GM18507 (cell line): ENCODE measurements around the gene THRB.

Experiments used
- DNase-seq: peaks from one replicate; pipeline ENCODE4 v3.0.0; 2011; ENCODE audit warnings: low read depth; ENCODE audit not compliant: insufficient read length; ENCODE audit errors: extremely low spot score
- FAIRE-seq: peaks from 2 replicates; lab custom pipeline; 2011; peaks lifted over from hg19 to GRCh38; lab: Jason Lieb, UNC

THRB gene

GRCh38 chr3:24367216-24367615, 127.4 kb downstream of the THRB start:
- no peak for DNase-seq
- no peak for FAIRE-seq

DNA sequence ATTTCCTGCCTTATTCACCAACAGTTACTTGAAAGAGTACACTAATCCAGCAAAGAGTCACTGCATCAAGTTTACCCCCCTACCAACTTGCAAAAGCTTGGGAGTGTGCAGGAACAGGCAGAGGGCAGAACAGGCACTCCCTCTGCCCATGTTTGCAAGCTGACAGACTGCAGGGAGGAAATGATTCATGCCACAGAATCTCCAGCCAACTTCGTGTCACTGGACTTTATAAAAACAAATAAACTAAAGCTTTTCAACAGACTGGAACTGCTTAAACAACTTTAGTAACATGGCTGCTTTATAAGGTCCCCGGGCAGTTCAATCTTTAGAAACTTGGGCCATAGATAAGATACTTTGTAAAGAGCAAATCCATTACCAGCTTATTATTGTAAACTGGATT, 129.5 kb downstream of the THRB start:
- FAIRE-seq (no peak), DNase-seq (no peak)

GRCh38 chr3:24364359-24364758, 130.3 kb downstream of the THRB start:
- FAIRE-seq (no peak), DNase-seq (no peak)

DNA sequence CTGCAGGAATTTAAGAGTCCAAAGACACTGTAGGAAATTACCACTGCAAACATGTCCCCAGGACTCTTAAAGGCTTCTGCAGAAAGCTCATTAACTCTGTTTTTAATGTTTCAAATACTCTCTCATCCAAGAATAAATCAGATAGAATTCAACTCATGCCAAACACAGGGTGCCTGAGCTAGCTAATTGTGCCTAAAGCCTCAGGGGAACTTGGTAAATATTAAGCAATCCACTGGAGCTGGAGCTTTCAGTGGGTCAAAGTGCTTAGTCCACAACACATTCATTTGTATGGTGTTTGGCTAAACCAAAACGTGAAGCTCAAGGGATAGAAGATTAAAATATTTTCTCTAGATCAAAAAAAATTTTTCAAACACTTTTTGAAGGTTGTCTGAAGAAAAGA, 131.4 kb downstream of the THRB start:
- DNase-seq = no peak
- FAIRE-seq = no peak

DNA sequence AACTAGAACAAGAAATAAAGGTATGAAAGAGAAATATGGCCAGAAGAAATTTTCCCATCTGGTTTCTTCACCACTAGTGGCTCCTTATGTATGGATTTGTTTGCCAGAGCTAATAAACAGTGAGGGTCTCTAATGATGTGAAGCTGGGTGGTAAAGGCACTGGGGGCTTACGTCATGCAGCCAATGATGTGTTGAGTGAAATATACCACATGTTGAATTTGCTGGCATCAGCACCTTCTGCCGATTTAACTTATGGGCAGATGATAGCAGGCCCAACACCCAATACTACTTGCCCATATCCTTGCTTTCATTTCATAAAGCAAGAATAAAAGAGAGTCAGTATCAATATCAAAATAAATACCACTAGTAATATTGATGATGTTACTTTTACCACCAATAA, 133.0 kb downstream of the THRB start:
- FAIRE-seq (no peak), DNase-seq (no peak)

- no peak for FAIRE-seq
- no peak for DNase-seq
Observed at GRCh38 chr3:24360957-24361356, 133.7 kb downstream of the THRB start.

DNA sequence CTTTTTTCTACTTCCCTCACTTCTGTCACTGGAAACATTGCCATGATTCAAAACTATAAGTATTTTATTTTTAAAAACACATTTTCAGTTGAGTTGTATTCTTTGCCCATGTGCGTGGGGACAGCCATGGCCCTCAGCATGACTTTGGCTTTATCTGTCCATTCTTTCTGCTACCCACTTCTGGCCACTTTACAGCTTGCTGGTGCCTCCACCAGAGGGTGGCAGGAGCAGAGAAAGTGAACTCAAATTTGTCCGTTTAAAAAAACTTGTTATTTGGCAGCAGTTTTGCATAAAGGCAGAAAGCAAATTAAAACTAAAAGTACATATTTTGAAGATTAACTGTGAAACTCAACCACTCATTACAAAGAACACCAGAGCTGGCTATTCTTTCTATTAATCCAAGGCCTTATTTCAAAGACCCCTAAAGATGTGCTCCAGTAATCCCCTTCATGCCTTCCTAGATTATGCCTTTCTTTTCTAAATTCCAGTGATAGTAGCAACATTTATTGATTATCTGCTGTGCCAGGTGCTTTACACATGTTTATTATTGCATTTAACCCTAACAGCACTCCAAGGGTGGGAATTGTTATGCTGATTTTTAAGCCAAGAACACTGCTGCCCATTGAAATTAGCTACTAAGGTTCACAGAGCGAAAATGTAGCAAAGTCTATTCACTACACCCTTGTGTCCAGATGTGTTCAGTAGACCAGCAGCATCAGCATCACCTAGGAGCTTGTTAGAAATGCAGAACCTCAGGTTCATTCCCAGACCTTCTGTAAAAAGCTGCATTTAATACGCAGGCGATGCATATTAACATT, 134.8 kb downstream of the THRB start:
- FAIRE-seq (no peak), DNase-seq (no peak)

DNA sequence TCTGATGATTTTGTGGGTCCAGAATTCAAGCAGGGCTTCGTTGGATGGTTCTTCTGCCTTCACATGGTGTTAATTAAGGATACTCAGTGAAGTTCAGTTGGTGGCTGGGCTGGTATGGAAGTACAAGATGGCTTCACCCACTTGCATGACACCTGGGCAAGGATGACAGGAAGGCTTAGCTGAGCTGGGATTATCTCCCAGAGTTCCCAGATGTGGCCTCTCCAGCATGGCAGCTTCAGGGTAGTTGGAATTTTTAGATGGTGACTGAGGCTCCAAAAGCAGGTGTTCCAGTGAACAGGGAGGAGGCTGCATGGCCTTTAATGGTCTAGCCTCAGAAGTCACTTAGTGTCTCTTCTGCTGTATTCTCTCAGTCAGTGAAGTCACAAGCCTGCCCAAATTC, 135.5 kb downstream of the THRB start:
- DNase-seq (no peak), FAIRE-seq (no peak)

GRCh38 chr3:24357635-24358034, 137.0 kb downstream of the THRB start:
- FAIRE-seq (no peak), DNase-seq (no peak)

DNA sequence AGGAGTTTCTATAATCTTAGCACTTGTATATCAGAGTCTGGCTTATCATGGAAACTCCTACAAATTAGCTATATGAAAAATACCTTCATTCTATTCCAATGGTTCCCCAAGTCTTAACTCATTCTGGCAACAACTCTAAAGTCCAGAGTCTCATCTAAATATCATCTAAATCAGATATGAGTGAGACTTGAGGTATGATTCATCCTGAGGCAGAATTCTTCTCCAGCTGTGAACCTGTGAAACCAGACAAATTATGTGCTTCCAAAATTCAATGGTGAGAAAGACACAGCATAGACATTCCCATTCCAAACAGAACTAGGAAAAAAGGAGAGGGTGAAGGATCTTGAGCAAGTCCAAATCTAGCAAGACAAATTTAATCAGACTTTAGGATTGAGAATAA, 138.8 kb downstream of the THRB start:
- DNase-seq = no peak
- no peak for FAIRE-seq

GRCh38 chr3:24354230-24354629, 140.4 kb downstream of the THRB start:
- FAIRE-seq (no peak), DNase-seq (no peak)

DNA sequence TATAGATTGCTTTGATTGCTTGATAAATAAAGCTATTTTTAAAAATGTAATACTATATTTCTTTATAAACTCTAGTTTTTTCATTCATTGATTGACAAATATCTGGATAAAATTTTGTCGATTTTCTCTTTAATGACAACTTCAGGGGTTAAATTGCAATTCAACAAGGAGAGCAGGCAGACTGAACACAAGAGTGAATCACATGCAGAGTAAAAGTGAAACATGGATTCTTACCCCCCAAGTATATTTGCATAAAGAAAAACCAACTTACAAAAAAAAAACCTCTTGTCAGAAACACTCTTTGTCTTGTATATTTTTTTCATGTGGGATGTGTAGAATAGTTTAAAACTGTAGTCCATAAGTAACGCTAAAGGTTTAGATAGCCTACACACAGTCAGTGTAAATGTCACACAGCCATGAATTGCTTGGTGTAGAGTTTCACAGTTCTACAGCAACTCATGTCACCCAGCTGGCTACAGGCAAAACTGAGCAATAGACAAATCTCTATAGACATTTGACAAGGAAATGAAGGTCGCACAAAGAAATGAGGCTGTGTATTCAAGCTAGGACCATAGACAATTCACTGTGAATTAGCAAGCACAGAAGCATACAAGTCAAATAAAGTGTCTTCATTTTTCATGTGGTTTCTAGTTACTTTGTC, 141.6 kb downstream of the THRB start:
- DNase-seq = no peak
- FAIRE-seq = no peak

- DNase-seq (no peak), FAIRE-seq (no peak)
Observed at GRCh38 chr3:24351779-24352469, 142.7 kb downstream of the THRB start.

DNA sequence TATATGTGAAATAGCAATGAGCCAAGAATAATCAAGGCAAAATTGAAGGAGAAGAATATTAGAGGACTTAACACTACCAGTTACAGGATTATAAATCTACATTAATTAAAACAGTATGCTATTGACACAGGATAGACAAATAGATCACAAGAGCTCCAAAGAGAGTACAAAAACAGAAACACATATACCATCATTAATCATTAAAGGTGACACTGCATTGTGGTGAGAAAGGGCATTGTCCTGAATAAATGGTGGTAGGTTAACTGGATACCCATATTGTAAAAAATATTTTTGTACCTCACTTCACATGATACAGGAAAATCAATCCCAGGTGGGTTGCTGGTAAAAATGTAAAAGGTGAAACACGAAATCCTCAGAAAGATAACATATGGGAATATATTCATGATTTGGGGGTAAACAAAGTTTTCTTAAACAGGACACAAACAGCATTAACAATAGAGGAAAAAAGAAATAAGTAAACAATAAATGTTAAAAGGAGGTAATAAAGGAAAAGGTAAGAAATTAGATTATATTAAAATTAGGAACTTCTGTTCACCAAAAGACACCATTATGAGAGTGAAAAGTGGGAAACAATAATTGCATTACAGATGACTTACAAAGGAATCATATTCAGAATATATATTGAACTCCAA, 145.2 kb downstream of the THRB start:
- DNase-seq (no peak), FAIRE-seq (no peak)

- FAIRE-seq = no peak
- DNase-seq = no peak
Observed at GRCh38 chr3:24348348-24348747, 146.3 kb downstream of the THRB start.

DNA sequence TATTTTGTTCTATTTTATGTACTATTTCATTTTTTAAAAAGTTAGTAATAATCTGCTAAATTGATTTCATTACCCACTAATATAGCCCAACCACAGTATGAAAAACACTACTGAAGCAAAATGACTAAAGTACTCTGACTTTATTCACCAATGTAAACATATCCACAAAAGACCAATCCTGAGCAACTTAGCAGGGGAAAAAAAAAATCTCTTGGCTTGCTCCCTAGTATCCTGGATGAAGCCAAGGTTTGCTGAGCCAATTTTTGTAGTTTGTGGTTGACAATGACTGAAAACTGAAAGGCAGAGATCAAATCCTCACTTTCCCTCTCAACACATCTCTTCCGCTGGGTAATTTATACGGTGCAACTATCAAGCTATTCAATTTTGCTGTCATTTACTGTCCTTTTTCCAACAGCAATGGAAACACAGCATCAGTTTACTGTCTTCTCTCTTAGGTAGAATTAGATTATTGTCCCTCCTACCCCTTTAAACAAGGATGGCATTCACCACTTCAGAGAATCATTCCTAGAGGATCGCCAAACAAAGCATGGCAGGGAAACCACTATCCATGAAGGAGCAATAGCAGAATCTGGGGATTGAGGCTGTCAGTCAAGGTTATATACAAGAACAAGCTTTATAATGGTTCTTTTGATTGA, 149.7 kb downstream of the THRB start:
- FAIRE-seq (no peak), DNase-seq (no peak)

- DNase-seq = no peak
- FAIRE-seq = no peak
Observed at GRCh38 chr3:24343084-24343783, 151.4 kb downstream of the THRB start.

- DNase-seq (no peak), FAIRE-seq (no peak)
Observed at GRCh38 chr3:24342275-24342674, 152.4 kb downstream of the THRB start.

DNA sequence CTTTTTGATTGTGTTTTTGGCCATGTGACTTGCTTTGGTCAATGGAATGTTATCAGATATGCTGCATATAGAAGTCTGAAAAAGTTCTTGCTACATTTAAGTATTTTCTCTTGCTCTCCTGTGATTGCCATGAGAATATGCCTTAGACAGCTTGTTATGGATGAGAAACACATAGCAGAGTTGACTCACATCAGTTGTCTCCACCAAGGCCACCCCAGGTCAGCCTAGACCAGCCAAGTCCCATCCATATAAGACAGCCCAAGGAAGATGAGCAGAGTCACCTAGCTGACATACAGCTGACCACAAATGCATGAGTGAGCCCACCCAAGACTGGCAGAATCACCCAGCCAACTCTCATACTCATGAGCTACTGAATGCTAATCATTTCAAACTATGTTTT, 153.0 kb downstream of the THRB start:
- FAIRE-seq = no peak
- DNase-seq = no peak
